ENCODE measurements around the gene CADM1. TPM values are rescaled to one million over a fixed set of nuclear protein-coding genes. Genes with fewer than 3 reads are reported as not detected.

CADM1 gene
- total RNA-seq, 4 donors from 2014 or later = 89.9 to 351 (median 235) TPM

DNA sequence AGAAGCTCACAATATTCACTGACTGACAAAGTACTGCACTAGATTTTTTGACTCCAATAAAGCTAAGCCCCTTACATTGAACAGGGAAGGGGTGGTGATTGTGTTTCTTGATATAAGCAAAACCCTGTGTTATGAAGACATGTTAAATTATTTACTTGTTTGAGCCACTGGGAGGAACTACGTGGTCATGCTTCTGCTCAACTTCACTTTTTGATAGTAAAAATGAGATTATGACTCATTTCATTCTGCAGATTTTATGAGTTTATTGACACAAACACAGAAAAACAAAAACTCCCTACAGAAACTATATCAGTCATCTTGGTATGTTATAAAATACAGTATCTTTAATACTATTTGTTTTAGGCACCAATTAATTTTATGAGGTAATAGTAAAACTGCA, 124.7 kb downstream of the CADM1 start:
- Histone ChIP-seq H3K27me3 (no peaks in the 10 kb centered on the region), H3K36me3 (no peaks in the 10 kb centered on the region), H3K4me1 (no peaks in the 10 kb centered on the region), H3K4me3 (replicated peaks in 1 of 3) (no peak overlapping the region), H3K27ac (no peak overlapping the region), H3K9me3 (no peaks in the 10 kb centered on the region)
- intact Hi-C loops (cut with DNase I) = no loop called here
- TF ChIP-seq, protein P1, sequence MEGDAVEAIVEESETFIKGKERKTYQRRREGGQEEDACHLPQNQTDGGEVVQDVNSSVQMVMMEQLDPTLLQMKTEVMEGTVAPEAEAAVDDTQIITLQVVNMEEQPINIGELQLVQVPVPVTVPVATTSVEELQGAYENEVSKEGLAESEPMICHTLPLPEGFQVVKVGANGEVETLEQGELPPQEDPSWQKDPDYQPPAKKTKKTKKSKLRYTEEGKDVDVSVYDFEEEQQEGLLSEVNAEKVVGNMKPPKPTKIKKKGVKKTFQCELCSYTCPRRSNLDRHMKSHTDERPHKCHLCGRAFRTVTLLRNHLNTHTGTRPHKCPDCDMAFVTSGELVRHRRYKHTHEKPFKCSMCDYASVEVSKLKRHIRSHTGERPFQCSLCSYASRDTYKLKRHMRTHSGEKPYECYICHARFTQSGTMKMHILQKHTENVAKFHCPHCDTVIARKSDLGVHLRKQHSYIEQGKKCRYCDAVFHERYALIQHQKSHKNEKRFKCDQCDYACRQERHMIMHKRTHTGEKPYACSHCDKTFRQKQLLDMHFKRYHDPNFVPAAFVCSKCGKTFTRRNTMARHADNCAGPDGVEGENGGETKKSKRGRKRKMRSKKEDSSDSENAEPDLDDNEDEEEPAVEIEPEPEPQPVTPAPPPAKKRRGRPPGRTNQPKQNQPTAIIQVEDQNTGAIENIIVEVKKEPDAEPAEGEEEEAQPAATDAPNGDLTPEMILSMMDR (IDR thresholded peaks at IDR 0.05) = no peak
- TF ChIP-seq POLR2A (IDR thresholded peaks at IDR 0.05) = no peak
- WGBS, 2 donors = 80 to 89% methylated on average over 1 of the region's 1 CpG
- DNase-seq = no peak

DNA sequence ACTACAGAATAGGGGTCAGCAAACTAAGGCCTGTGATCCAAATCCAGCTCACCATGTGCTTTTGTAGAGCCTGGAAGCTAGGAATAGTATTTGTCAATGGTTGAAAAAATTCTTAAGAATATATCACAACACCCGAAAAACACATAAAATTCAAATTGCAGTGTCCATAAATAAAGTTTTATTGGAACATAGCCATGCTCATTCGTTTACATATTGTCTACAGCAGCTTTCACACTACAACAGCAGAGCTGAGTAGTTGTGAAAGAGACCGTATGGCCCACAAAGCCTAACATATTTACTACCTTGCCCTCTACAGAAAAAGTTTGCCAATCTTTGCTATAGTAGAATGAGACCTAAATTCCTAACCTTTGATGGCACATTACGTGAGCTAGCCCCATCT, 125.7 kb downstream of the CADM1 start:
- Histone ChIP-seq H3K27ac (no peak overlapping the region), H3K4me3 (replicated peaks in 1 of 3) (no peak overlapping the region), H3K36me3 (no peaks in the 10 kb centered on the region), H3K27me3 (no peaks in the 10 kb centered on the region), H3K4me1 (no peaks in the 10 kb centered on the region), H3K9me3 (no peaks in the 10 kb centered on the region)
- WGBS, 2 donors = 93 to 97% methylated on average over 4 of the region's 4 CpGs
- intact Hi-C loops (cut with DNase I) = no loop called here
- TF ChIP-seq POLR2A (IDR thresholded peaks at IDR 0.05) = no peak
- TF ChIP-seq, protein P1 (IDR thresholded peaks at IDR 0.05) = no peak
- no peak for DNase-seq

DNA sequence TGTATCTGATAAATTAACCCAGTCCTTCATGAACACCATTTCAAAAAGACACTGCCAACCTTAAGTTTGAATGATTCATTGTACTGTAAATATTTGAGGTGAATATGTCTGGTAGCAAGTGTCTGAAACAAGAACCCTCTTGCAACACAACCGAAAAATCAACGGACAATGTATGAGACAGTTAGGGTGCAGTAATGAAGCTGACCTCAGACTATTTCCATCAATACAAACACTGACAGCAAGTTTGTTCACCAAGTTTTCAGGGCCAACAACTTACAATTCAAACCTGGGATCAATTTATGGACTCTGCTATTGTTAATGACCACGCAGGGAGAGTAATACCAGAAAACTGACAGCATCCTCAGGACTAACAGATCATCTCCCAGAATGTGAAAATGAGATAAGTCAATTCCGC, 126.3 kb downstream of the CADM1 start:
- Histone ChIP-seq H3K9me3 (no peaks in the 10 kb centered on the region), H3K36me3 (no peaks in the 10 kb centered on the region), H3K27me3 (no peaks in the 10 kb centered on the region), H3K27ac (no peak overlapping the region), H3K4me3 (replicated peaks in 1 of 3) (no peak overlapping the region), H3K4me1 (no peaks in the 10 kb centered on the region)
- DNase-seq = no peak
- intact Hi-C loops (cut with DNase I) = no loop called here
- no peak for TF ChIP-seq POLR2A (IDR thresholded peaks at IDR 0.05)
- TF ChIP-seq, protein P1 (IDR thresholded peaks at IDR 0.05) = no peak
- WGBS, 2 donors = 99 to 100% methylated on average over 4 of the region's 4 CpGs

DNA sequence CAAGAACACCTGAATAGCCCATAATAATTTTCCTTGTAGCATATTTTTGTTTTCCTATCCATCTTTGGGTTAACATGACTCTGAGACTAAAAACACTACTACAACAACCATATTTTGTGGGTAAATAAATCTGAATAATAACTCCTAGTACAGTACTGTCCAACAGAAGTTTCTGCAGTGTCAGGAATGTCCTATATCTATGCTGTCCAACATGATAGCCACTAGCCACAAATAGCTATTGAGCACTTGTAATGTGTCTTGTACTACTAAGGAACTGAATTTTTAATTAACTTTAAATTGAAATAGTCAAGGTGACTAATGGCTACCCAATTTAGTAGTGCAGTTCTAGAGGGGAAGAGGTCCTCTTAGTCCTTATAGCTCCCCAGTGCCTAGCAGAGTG, 135.6 kb downstream of the CADM1 start:
- Histone ChIP-seq H3K4me3 (replicated peaks in 1 of 3) (no peak overlapping the region), H3K4me1 (peaks cover 0 to 10% of the 10 kb centered on the region in 2 donors), H3K36me3 (no peaks in the 10 kb centered on the region), H3K27ac (no peak overlapping the region), H3K9me3 (no peaks in the 10 kb centered on the region), H3K27me3 (no peaks in the 10 kb centered on the region)
- TF ChIP-seq, protein P1 (IDR thresholded peaks at IDR 0.05) = no peak
- TF ChIP-seq POLR2A (IDR thresholded peaks at IDR 0.05) = no peak
- DNase-seq = no peak
- intact Hi-C loops (cut with DNase I) = no loop called here

DNA sequence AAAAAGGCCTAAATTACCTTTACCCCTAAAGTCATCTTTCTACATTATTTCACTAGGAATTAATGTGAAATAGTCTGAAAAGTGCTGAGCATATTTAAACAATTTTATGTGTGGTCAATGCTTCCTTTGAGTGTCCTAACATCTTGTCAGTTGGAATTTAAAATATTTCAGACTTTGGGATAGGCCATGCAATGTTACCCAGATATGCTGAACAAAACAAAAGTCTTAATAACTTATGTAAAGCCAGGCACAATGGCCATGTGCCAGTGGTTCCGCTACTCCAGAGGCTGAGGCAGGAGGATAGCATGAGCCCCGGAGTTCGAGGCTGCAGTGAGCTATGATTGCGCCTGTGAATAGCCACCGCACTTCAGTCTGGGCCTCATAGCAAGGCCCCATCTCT, 137.4 kb downstream of the CADM1 start:
- no peak for DNase-seq
- intact Hi-C loops (cut with DNase I) = no loop called here
- Histone ChIP-seq H3K36me3 (no peaks in the 10 kb centered on the region), H3K9me3 (no peaks in the 10 kb centered on the region), H3K27ac (no peak overlapping the region), H3K4me3 (replicated peaks in 1 of 3) (no peak overlapping the region), H3K4me1 (peaks cover 8 to 22% of the 10 kb centered on the region in 2 donors), H3K27me3 (no peaks in the 10 kb centered on the region)
- WGBS, 2 donors = 92 to 97% methylated on average over 5 of the region's 5 CpGs
- TF ChIP-seq, protein P1 (IDR thresholded peaks at IDR 0.05) = no peak
- TF ChIP-seq POLR2A (IDR thresholded peaks at IDR 0.05) = no peak
